NCI-H1092 treated with DMSO at 0.1 percent for 48 hours (cell line): ENCODE results near the gene CATSPER4.
A peak's percentile ranks its signal among the peaks of the same experiment; 100 is the strongest.

Source experiments
- DNase-seq: peaks from one replicate; lab custom pipeline; 2025; lab: John Stamatoyannopoulos, UW

The CATSPER4 gene

DNA sequence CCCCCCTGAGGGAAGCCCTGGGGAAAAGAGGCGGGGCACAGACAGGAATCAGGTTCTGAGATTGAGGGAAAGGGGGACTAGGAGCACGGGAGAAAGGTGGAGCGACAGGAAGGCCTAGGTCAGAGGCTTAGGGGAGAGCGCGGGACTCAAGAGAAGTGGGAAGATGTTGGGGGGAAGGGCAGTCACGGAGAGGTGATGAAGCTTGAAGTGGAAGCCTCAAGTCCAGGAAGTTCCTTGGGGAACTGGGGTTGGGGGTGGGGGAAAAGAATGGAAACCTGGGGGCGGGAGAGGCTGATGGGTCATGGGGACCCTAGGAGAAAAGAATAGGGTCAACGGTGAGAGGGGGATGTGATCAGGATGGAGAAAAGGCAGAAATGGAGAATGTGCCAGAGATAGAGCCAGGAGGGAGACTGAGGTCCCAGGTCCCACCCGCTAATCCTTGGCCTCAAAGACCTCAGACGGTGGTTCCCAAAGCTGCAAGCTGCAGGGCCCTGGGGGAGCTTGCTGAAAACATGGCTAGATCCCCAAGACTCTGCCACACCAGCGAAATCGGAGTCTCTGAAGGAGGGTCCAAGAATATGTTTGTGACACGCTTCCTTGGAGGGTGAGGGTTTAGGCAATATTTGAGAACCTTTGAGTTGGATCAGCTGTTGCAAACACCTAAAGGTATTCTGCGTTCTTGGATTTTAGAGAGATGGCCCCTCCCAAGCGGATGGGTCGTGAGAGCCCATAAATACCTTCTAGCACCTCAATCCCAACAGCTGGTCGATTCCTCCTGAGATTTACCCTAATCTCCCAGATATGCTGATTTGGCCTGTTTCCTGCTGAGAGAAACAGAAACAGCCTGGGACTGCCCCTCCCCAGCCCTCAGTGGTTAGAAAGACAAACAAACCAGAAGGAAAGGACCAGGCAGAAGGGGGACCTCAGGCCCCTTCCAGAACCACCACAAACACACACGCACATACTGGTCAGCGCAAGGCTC lies 25.2 kb upstream of the CATSPER4 start:
- DNase-seq: no peak

DNA sequence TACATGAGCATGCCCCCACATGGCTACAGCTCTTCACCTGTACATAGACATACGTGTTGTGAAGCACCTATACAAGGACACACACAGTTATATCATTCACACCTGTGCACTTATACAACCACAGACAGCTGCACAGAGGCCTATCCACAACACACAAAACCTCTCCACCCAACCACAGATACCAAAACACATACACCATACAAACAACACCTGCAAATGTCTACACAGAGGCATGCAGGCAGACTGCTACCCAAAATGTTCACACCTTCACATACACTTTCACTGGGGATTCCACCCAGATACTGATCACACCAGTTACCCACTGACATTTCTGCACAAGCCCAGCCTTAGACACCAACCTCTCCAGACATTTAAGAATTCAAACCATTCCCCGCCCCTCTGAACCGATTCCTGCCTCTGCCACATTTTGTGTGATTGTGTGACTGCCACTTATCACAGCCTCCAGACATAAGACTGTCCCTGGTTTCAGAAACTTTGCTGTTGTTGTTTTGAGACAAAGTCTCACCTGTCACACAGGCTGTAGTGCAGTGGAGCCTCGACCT lies 23.6 kb upstream of the CATSPER4 start:
- DNase-seq: no peak

DNA sequence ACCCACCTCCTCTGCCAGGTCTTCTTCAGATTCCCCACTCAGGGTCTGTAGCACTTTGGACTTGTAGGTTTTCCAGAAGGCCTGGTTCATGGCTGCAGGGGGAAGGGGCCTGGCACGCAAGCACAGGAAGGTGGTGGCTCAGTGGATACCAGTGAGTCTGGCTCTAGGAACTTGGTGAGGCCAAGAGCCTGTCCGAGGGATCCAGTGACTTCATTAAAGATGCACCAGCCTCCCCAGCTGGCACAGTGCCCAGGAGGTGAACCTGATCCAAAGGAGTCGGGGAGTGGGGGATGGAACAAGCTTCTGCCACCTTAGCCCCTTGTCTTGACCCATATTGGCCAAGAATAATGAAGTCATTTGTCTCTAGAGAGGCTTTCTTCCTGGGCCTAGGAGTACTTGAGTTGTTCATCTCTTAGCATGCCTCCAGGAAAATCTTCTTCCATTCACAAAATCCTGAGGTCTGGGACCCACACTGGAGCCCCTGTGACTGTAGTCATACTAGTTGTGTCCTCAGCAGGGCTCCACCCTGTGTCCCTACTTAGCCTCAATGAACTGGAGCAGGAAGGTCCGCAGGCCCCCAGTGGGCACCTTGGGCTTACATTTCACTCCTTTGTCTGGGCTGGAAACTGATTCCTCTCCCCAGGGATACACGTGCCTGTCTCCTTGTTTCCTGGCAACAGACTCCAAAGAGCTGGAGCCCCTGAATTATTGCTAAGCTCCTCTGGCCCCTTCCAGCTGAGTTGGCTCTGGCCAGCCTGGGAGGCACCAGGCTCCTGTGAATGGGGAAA lies 21.8 kb upstream of the CATSPER4 start, which contains the start of gene C1orf232:
Gene C1orf232, minus strand, starts transcription at position 554 of the 788 bp plus-strand sequence. Its CDS starts 464 bp downstream, at position 90.
- peak; percentile 89 for DNase-seq

DNA sequence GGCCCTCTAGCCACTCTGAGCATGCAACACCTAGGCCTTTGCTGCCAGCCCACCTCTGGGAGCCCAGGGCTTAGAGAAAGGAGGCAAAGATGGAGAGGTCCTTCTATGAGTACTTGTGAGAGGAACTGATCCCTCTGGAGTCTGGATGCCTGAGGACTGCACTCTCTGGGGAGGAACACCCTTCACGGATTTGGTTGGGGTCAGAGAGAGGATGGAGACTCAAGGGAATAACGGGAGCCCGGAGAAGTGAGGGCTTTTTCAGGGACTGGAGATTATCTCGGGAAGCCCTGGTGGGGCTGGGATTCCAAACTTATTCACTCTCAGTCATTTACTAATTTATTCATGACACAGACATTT lies 21.2 kb upstream of the CATSPER4 start:
- DNase-seq: no peak

DNA sequence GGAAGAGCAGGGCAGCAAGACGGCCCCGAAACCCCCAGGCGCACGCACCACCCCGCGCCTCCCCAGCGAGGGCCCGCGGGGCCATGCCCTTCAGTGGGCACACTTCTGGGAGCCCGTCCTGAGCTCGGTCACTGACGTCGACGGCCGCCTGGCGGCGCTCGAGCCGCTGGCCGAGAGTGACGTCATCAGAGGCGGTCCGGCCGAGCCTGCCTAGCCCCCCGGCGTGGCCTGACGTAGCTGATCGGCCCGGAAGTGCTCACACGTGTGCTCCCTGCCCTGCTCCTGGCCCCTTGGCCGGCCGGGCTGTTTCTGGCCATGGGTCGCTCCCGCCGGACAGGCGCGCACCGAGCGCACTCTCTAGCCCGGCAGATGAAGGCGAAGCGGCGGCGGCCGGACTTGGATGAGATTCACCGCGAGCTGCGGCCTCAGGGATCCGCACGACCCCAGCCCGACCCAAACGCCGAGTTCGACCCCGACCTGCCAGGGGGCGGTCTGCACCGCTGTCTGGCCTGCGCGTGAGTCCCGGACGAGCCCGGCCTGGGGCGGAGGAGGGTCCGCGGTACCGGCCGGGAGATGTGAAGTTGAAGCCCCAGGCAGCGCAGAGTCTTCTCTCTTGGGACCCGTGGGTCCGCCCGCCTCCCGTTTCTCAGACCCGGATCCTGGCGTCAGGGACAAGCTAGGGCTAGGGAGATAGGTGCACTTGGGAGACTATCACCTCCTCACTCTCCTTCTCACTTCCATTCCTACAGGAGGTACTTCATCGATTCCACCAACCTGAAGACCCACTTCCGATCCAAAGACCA lies 20.5 kb upstream of the CATSPER4 start, which contains the start of gene ZNF593:
Gene ZNF593, plus strand, starts transcription at position 240 of the 803 bp plus-strand sequence. Its CDS starts 76 bp downstream, at position 316.
- DNase-seq: peak; percentile 89

DNA sequence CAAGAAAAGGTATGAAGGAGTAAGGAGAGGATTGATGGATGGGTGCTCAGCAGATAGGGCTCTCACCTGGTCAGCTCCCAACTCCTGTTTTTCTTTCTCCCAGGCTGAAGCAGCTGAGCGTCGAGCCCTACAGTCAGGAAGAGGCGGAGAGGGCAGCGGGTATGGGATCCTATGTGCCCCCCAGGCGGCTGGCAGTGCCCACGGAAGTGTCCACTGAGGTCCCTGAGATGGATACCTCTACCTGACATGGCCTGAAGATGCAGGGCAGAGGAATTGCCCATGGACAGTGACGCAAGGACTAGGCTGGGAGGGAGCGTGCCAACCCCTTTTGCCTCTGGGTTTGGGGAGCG lies 20.0 kb upstream of the CATSPER4 start:
- no peak for DNase-seq

DNA sequence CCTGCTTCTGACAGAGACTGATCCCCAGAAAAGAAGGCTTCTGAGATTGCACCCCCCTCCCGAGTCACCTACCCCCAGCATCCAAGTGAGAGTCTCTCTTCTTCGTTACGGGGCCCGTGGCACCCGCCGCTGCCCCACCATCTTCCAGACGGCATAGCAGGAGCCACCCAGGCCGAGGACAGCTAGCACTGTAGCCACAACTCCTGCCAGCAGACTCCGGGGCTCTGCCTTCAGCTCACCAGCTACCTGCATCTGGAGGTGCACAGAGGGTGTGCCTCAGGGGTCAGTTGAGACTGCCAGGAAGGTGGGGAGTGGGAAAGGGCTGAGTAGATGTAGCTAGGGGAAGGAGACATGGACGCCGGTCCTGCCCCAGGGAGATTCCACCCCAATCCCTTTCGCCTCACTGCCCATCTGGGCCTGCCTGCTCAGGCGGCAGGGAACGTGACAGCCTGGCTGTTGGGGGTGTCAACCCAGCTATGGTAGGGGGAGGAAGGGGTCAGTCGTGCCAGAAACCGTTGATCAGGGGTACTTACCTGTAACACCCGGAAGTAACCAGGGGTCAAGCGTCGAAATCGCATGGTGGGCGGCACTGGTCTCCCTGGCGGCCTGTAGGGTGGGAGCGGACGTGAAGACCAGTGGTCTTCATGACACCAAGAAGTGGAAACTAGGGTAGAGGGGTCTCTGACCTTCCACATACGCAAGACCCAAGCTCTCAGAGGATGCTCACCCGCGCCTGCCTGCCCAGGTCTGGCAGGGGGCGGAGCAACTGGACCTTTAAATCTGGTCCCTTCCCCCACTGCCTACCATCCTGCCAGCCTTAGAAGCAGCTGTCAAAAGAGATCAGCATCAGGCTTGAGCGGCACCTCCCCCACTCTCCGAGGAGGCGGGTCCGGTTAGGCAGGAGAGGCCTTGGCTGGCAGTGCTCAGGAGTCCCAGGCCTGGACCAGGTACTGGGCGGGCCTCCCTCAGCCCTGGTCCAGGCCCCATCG lies 19.0 kb upstream of the CATSPER4 start, which contains the start of gene ZNF593OS:
Gene ZNF593OS, minus strand, starts transcription at position 749 of the 989 bp plus-strand sequence. Its CDS starts 171 bp downstream, at position 578.
- no peak for DNase-seq

DNA sequence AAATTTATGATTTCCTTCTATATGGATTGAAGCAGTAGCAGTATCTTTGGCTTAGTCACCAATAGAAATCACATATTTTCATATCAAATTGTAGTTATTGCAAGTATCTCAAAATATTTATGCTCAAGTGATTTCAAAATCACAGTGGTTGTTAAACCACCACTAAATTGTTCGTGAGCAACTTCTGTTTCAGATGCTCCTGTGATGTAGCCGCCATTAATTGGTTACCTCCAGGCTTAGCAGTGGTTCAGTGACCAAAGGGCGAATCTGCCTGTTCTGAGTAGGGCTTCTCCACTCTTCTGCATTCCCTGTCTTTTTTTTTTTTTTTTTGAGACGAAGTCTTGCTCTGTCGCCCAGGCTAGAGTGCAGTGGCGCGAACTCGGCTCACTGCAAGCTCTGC lies 15.1 kb upstream of the CATSPER4 start:
- DNase-seq: no peak

- DNase-seq: no peak
These were observed 13.2 kb upstream of the CATSPER4 start, which contains the start of gene CNKSR1 for GRCh38 chr1:26177182-26177684. Gene CNKSR1, plus strand, starts transcription at chr1:26177491. Its CDS starts 57 bp downstream, at chr1:26177548.

DNA sequence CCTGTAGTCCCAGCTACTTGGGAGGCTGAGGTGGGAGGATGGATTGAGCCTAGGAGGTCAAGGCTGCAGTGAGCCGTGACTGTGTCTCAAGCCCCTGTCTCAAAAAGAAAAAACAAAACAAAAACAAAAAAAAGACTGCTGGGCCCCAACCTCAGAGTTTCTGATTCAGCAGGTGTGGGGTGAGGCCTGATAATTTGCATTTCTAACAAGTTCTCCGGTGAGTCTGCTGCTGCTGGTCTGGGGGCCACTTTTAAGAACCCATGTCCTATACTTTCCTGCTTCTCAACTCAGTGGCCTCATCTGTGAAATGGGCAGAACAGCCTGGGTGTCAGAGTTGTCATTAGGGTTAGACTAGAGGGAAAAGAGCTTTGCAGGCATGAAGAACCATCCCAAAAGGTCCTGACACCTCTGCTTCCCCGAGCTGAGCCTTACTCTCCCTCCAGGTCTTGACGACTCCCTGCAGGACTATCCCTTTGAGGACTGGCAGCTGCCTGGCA lies 10.3 kb upstream of the CATSPER4 start:
- DNase-seq: no peak

DNA sequence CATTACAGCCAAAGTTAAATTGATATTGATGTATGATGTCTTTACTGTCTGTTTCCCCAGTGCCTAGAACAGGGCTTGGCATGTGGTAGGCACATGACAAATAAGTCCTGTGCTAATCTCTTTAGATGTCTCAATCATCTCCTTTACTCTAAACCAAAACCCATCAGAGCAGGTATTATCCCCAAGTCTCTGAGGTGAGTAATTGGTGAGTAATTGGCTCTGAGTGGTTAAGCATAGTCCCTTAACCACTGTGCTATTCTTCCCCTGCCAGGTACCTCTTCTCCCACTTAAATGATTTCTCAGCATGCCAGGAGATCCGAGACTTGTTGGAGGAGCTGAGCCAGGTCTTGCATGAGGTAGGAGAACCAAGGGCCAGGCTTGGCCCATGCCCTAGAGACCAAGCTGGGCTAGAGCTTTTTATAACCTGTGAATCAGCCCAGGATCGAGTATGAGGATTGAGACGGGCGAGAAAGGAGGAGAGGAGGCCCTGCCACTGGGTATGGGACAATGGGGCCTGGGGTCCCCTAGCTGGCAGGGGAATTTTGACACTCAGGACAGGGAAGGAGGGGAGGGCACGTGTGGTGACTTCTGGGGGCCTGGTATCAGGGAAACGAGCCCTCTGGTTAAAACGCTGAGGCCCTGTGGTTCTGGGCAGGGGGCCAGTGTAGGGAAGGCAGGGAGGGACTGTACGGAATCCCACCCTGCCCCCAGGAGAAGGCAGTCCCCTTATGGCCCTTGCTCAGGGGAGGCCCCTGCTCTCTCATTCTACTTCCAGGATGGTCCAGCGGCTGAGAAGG lies 8.6 kb upstream of the CATSPER4 start:
- no peak for DNase-seq

- DNase-seq: no peak
These were observed 8.1 kb upstream of the CATSPER4 start for GRCh38 chr1:26182383-26182696.

DNA sequence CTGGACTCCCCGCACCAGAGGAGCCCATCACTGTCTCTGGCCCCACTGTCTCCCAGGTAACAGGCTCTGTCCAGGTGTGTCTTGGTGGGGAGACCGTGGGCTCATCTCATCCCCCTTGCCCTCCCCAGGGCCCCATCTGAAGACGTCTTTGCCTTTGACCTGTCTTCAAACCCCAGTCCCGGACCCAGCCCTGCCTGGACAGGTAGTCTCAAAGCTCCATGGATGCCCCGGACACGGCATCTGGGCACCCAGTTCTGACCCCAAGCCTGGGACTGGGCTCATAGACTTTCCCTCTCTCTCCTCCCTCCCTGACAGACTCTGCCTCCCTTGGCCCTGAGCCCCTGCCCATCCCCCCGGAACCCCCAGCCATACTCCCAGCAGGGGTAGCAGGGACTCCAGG lies 6.3 kb upstream of the CATSPER4 start:
- DNase-seq: no peak

DNA sequence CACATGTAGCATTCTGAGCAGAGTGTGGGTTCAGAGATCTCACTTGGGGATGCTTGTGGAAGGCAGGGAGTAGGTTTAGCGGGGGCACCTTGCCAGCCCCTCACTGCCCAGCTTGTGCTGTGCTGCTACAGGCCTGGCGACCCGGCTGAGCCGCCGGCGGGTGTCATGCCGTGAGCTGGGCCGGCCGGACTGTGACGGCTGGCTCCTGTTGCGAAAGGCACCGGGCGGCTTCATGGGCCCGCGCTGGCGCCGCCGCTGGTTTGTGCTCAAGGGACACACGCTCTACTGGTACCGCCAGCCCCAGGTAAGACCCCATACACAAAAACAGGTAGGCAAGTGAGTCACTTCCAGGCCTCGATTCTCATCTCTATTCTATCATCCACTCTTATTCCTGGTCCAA lies 5.5 kb upstream of the CATSPER4 start:
- no peak for DNase-seq

- no peak for DNase-seq
These were observed 2.5 kb upstream of the CATSPER4 start for GRCh38 chr1:26187882-26188281.

DNA sequence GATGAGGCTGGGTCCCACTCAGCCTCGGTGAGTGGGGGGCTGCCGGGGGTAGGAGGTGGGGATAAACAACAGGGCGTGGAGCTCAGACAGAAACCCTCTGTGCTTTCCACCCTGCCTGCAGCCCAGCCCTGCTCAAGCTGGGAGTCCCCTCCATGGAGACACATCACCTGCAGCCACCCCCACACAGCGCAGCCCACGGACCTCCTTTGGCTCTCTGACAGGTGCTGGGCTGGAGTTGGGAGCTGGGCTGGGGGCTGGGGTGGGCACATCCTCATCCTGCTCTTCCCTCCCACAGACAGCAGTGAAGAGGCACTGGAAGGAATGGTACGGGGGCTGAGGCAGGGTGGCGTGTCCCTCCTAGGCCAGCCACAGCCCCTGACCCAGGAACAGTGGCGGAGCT lies 1.9 kb upstream of the CATSPER4 start:
- no peak for DNase-seq

DNA sequence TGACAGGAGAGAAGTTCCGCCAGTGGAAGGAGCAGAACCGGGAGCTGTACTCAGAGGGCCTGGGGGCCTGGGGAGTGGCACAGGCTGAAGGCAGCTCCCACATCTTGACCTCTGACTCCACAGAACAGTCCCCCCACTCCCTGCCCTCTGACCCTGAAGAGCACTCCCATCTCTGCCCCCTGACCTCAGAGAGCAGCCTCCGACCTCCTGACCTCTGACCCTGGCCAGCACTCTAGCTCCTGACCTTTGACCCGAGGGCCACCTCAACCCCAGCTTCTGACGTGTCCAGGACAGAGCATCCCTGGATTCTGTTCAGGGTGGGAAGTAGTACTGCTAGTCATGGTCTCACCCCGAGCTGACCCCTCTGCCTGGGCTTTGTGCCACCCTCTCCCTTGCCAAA lies 1.1 kb upstream of the CATSPER4 start:
- no peak for DNase-seq

GRCh38 chr1:26189751-26190275 lies 589 bp upstream of the CATSPER4 start:
- DNase-seq: no peak

GRCh38 chr1:26191739-26192138 lies 1.3 kb downstream of the CATSPER4 start:
- DNase-seq: no peak
